Progenitor cell of endocrine pancreas (in vitro differentiated cells): ENCODE results near the gene TMEM178B. TPM values are rescaled to one million over a fixed set of nuclear protein-coding genes. Genes with fewer than 3 reads are reported as not detected.

Source experiments
- DNase-seq: peaks from one replicate; pipeline ENCODE4 v3.0.0; 2021; ENCODE audit warnings: low spot score; ENCODE audit not compliant: unreplicated experiment
- H3K27ac Mint-ChIP-seq: 2 replicates; pipeline ENCODE4 v1.8.0; 2021; ENCODE audit warnings: mild to moderate bottlenecking, moderate library complexity, mixed read lengths
- H3K27me3 Mint-ChIP-seq: 2 replicates; pipeline ENCODE4 v1.8.0; 2021; ENCODE audit warnings: mixed read lengths
- H3K36me3 Mint-ChIP-seq: 2 replicates; pipeline ENCODE4 v1.8.0; 2022; ENCODE audit warnings: mixed read lengths; ENCODE audit not compliant: insufficient read depth
- H3K4me1 Mint-ChIP-seq: 2 replicates; pipeline ENCODE4 v1.8.0; 2021; ENCODE audit warnings: low read depth, mixed read lengths
- H3K4me3 Mint-ChIP-seq: 2 replicates; pipeline ENCODE4 v1.8.0; 2021; ENCODE audit warnings: low read depth, mild to moderate bottlenecking, moderate library complexity, mixed read lengths
- H3K9me3 Mint-ChIP-seq: 2 replicates; pipeline ENCODE4 v1.8.0; 2021; ENCODE audit warnings: low read depth, mixed read lengths
- total RNA-seq: library from RNA; stranded (reverse); gene quantifications from 2 replicates; pipeline ENCODE4 v1.2.1, GENCODE V29; 2021
- TF ChIP-seq, protein P1 (sequence below): fragments of 200-600 bp; sonication (generic); IDR thresholded peaks from one replicate; pipeline ENCODE4 v1.5.0; 2021; ENCODE audit warnings: antibody characterized with exemption, mild to moderate bottlenecking; ENCODE audit not compliant: unreplicated experiment

The TMEM178B gene
- total RNA-seq, 1 donor from 2014 or later = 2.8 TPM

DNA sequence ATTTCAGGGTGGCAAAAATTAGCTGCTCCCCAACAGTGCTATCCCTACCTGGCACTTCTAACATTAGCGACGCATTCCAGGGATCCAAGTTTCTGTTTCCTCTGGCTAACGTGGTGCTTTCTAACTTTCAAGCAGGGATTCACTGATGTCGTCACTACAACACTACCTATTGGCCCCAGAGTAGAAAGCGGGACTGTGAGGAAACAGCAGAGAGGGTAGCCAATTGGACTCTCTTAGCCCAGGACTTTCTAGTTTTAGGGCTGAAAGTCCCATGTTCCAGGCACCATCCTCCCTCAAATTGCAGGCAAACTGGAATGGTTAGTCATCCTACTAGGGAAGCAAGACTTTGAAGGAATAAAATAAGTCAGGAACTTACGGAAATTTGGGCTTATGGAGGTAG is 388.1 kb downstream of the TMEM178B start:
- Mint-ChIP-seq H3K36me3 (no peaks in the 10 kb centered on the region), H3K27ac (no peak overlapping the region), H3K4me1 (no peaks in the 10 kb centered on the region), H3K9me3 (no peaks in the 10 kb centered on the region), H3K4me3 (no peak overlapping the region), H3K27me3 (no peaks in the 10 kb centered on the region)
- DNase-seq = no peak
- TF ChIP-seq, protein P1, sequence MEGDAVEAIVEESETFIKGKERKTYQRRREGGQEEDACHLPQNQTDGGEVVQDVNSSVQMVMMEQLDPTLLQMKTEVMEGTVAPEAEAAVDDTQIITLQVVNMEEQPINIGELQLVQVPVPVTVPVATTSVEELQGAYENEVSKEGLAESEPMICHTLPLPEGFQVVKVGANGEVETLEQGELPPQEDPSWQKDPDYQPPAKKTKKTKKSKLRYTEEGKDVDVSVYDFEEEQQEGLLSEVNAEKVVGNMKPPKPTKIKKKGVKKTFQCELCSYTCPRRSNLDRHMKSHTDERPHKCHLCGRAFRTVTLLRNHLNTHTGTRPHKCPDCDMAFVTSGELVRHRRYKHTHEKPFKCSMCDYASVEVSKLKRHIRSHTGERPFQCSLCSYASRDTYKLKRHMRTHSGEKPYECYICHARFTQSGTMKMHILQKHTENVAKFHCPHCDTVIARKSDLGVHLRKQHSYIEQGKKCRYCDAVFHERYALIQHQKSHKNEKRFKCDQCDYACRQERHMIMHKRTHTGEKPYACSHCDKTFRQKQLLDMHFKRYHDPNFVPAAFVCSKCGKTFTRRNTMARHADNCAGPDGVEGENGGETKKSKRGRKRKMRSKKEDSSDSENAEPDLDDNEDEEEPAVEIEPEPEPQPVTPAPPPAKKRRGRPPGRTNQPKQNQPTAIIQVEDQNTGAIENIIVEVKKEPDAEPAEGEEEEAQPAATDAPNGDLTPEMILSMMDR = no peak

DNA sequence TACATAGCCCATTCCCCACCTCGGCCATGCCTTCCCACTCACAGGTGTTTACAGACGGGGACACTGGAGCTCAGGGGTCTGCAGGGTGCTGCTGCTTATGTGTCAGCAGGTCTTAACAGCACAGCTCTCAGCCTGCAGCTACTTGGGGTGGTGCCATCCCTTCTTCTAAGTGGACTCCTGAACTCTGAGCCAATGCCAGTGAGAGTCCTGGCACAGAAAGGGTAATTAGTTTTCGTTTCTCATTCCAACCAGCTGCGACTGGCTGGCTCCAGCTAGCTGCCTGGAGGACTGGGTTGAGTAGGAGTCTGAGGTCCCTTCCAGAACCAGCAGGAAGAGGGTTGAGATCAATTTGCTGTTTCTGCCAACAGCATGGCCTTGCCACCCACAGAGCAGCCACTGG is 389.1 kb downstream of the TMEM178B start:
- Mint-ChIP-seq H3K4me1 (no peaks in the 10 kb centered on the region), H3K9me3 (no peaks in the 10 kb centered on the region), H3K4me3 (no peak overlapping the region), H3K36me3 (no peaks in the 10 kb centered on the region), H3K27me3 (no peaks in the 10 kb centered on the region), H3K27ac (no peak overlapping the region)
- TF ChIP-seq, protein P1 = no peak
- no peak for DNase-seq

DNA sequence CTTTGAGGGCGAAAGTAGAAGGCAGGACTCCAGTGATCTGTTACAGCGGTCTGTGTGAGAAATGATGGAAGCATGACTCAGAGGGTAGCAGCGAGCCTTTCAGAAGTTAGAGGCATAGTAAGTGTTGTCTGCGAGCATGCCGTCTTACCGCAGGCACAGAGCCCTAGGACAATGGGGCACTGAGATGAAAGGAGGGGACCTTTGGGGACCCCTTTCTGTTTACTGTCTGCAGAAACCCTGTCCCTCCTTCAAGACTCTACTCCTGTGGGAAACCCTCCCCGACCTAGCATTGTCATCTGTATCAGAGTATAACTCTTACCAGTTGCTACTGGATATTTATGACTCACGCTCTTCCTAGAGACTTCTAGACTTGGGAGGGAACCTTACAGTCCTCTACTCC is 390.1 kb downstream of the TMEM178B start:
- no peak overlapping the region for H3K27ac Mint-ChIP-seq
- DNase-seq = no peak
- TF ChIP-seq, protein P1 = no peak
- no peaks in the 10 kb centered on the region for H3K27me3 Mint-ChIP-seq
- no peaks in the 10 kb centered on the region for H3K36me3 Mint-ChIP-seq
- H3K4me3 Mint-ChIP-seq = no peak overlapping the region
- H3K4me1 Mint-ChIP-seq = no peaks in the 10 kb centered on the region
- H3K9me3 Mint-ChIP-seq = no peaks in the 10 kb centered on the region

DNA sequence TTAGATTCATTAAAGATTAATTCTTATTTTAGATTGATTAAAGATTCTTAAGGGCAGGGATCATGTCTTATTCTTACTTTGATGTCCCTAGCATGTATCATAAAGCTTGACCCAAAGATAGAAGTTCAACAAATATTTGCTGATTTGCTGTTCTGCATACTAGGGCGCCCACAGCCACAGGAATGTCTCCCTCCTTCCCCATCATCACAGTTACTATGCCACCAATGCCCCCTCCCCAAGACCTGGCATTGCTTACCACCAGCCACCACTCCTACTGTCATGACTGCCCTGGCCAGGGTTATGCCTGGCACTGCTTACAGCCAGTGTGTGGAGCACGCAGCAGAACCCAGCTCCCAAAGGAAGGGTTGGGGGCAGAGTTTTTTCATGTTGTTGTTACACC is 390.7 kb downstream of the TMEM178B start:
- Mint-ChIP-seq H3K4me3 (no peak overlapping the region), H3K4me1 (no peaks in the 10 kb centered on the region), H3K36me3 (no peaks in the 10 kb centered on the region), H3K27me3 (no peaks in the 10 kb centered on the region), H3K27ac (no peak overlapping the region), H3K9me3 (no peaks in the 10 kb centered on the region)
- DNase-seq = no peak
- TF ChIP-seq, protein P1 = no peak

DNA sequence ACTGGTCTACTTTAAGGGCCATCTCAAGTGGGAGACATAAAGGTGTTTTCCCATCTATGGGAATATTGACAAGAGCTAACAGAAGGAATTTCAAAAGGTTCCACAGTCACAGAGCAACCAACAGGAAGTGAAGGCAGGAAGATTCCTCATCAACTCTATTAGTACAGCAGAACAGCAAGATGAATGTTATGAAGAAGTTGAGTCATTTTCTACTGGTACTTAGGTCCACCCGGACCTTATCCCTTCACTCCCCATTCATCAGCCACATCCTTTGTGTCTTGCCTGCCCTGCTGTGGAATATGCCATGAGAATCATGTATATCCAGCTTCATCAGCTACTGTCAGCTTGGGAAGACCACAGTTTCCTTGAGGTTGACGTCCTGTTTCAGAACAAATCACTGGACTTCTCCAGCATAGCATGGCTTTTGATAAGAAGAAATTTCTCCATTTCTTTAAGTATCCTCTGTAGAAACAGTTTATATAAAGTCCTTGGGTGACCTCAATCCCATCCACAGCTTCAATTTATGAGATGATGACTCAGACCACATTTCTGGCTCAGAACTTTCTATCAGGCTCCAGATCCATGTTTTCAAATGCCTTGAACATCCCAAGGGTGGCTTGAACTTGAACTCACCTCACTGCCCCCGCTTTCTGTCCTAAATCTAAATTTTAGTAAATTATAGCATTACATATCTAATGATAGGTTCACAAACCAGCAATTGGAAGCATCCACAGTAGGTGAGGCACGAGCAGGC is 392.5 kb downstream of the TMEM178B start:
- no peak overlapping the region for H3K4me3 Mint-ChIP-seq
- TF ChIP-seq, protein P1 = no peak
- H3K36me3 Mint-ChIP-seq = no peaks in the 10 kb centered on the region
- no peak overlapping the region for H3K27ac Mint-ChIP-seq
- no peaks in the 10 kb centered on the region for H3K4me1 Mint-ChIP-seq
- H3K9me3 Mint-ChIP-seq = no peaks in the 10 kb centered on the region
- H3K27me3 Mint-ChIP-seq = no peaks in the 10 kb centered on the region
- DNase-seq = no peak
